Mammary epithelial cell (primary cell): ENCODE results near the gene LRP6.

ENCODE experiments used
- EZH2 ChIP-seq: IDR thresholded peaks from 2 replicates; pipeline ENCODE4 v1.6.1; 2012; ENCODE audit warnings: low read length, inconsistent platforms, borderline replicate concordance
- TF ChIP-seq, protein P1 (sequence below), 2 donors: IDR thresholded peaks in 1 of 2; conservative IDR thresholded peaks in 1 of 2; 2 replicates each; pipeline ENCODE4 v1.5.1; 2011 to 2012; ENCODE audit warnings: inconsistent platforms in 2 of 2, low read length in 2 of 2, mild to moderate bottlenecking in 2 of 2, control low read depth in 1 of 2, low read depth in 1 of 2; ENCODE audit not compliant: insufficient read depth in 1 of 2; ENCODE audit errors: extremely low read depth in 1 of 2

DNA sequence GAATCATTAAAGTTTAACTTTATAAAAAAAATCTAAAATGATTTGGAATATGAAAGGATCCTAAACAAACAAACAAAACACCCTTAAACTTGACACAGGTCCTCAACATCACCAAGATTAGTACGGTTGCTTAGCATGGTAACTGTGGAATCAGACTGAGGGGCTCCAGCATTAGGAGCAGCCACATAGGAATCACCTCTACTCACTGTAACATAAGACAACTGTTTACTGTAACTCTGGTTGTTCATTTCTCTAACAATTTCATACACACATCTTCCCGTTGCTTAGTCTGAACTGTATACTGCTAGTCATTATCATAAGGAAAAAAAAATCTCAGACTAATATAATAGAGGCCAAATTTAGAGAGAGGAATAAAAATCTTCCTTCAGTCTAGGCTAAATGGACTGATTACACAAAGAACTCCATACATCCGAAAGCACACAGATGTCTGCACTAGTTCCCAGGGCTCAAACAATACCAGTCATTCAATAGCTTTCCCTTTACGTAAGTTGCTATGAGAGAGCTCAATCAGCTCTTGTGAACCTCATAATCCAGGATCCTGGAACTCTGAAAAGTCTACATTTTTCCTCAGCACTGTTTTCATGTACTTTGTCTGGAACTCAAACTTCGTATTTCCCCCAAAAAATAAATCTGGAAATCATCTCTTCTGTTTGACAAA is 26.0 kb downstream of the LRP6 start:
- TF ChIP-seq, protein P1, sequence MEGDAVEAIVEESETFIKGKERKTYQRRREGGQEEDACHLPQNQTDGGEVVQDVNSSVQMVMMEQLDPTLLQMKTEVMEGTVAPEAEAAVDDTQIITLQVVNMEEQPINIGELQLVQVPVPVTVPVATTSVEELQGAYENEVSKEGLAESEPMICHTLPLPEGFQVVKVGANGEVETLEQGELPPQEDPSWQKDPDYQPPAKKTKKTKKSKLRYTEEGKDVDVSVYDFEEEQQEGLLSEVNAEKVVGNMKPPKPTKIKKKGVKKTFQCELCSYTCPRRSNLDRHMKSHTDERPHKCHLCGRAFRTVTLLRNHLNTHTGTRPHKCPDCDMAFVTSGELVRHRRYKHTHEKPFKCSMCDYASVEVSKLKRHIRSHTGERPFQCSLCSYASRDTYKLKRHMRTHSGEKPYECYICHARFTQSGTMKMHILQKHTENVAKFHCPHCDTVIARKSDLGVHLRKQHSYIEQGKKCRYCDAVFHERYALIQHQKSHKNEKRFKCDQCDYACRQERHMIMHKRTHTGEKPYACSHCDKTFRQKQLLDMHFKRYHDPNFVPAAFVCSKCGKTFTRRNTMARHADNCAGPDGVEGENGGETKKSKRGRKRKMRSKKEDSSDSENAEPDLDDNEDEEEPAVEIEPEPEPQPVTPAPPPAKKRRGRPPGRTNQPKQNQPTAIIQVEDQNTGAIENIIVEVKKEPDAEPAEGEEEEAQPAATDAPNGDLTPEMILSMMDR (conservative IDR thresholded peaks at IDR 0.05 in 1 of 2, IDR thresholded peaks at IDR 0.05 in 1 of 2; ENCODE audit: extremely low read depth in 1 of 2, insufficient read depth in 1 of 2, low read depth in 1 of 2, low read length in 2 of 2): no peak
- TF ChIP-seq EZH2: no peak
